Measurements from ENCODE around the gene CCK. TPM values are rescaled to one million over a fixed set of nuclear protein-coding genes. Genes with fewer than 3 reads are reported as not detected.
"Not testable (repeated sequence)": the region's sequence is repeated elsewhere in the genome, so short reads cannot be mapped to it uniquely, and the experiment has no call there.

The CCK gene
- total RNA-seq, 1 donor from 2014 or later = 1.1 TPM

DNA sequence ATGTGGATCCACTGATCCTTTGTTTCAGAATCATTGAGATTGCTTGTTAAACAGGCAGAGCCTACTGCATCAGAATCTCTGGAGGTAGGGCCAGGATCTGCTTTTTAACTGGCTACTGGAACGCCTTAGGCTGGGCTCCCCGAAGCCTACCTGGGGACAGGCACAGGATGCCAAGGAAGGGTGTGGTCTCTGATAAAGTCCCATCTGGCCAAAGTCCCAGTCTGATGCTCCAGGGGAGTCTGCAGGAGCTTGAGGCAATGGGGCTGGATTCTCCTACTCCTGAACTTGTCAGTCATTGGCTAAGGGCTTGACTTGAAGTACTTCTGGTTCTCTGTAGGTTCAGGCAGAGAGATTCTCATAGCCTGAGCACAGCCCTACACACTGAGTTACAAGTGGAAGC is 22.4 kb upstream of the CCK start:
- no peaks in the 10 kb centered on the region for H4K20me1 ChIP-seq (ENCODE audit: low read depth)
- no peak overlapping the region for H3K4me3 ChIP-seq
- Mint-ChIP-seq H3K27ac (no peak overlapping the region), H3K4me3 (no peak overlapping the region), H3K36me3 (no peaks in the 10 kb centered on the region), H3K27me3 (ENCODE audit: insufficient read depth, low read depth) (peaks cover 8% of the 10 kb centered on the region), H3K4me1 (no peaks in the 10 kb centered on the region), H3K9me3 (peaks cover 7% of the 10 kb centered on the region)
- no peak overlapping the region for H2AFZ ChIP-seq (replicated peaks)
- no peaks in the 10 kb centered on the region for H3K36me3 ChIP-seq
- DNase-seq (ENCODE audit: low spot score) = no peak
- H3F3A ChIP-seq (ENCODE audit: low read depth) = no peaks in the 10 kb centered on the region
- H3K27me3 ChIP-seq = no peaks in the 10 kb centered on the region
- TF ChIP-seq EZH2 (IDR thresholded peaks at IDR 0.05) = no peak
- TF ChIP-seq, protein P1, sequence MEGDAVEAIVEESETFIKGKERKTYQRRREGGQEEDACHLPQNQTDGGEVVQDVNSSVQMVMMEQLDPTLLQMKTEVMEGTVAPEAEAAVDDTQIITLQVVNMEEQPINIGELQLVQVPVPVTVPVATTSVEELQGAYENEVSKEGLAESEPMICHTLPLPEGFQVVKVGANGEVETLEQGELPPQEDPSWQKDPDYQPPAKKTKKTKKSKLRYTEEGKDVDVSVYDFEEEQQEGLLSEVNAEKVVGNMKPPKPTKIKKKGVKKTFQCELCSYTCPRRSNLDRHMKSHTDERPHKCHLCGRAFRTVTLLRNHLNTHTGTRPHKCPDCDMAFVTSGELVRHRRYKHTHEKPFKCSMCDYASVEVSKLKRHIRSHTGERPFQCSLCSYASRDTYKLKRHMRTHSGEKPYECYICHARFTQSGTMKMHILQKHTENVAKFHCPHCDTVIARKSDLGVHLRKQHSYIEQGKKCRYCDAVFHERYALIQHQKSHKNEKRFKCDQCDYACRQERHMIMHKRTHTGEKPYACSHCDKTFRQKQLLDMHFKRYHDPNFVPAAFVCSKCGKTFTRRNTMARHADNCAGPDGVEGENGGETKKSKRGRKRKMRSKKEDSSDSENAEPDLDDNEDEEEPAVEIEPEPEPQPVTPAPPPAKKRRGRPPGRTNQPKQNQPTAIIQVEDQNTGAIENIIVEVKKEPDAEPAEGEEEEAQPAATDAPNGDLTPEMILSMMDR (IDR thresholded peaks at IDR 0.05) = no peak
- no peak for TF ChIP-seq EZH2phosphoT487 (IDR thresholded peaks at IDR 0.05)
- no peaks in the 10 kb centered on the region for H3K4me1 ChIP-seq
- H3K79me2 ChIP-seq (ENCODE audit: low read depth) = no peaks in the 10 kb centered on the region
- H3K4me2 ChIP-seq = no peak overlapping the region
- H3K27ac ChIP-seq = no peak overlapping the region
- H3K9ac ChIP-seq = no peak overlapping the region
- no peaks in the 10 kb centered on the region for H3K9me3 ChIP-seq (ENCODE audit: low read depth)

GRCh38 chr3:42287423-42287822 is 21.4 kb upstream of the CCK start:
- not testable (repeated sequence) for H3K27me3 ChIP-seq; H3K27me3 Mint-ChIP-seq (ENCODE audit: insufficient read depth, low read depth); H3K36me3 Mint-ChIP-seq; H3K9me3 ChIP-seq (ENCODE audit: low read depth); H4K20me1 ChIP-seq (ENCODE audit: low read depth); H3K27ac Mint-ChIP-seq; H3K4me3 ChIP-seq; H2AFZ ChIP-seq (replicated peaks); H3K4me2 ChIP-seq; H3K4me1 Mint-ChIP-seq; H3K79me2 ChIP-seq (ENCODE audit: low read depth); H3F3A ChIP-seq (ENCODE audit: low read depth); H3K9me3 Mint-ChIP-seq; H3K36me3 ChIP-seq; DNase-seq (ENCODE audit: low spot score); H3K4me3 Mint-ChIP-seq; H3K27ac ChIP-seq; H3K9ac ChIP-seq; H3K4me1 ChIP-seq

DNA sequence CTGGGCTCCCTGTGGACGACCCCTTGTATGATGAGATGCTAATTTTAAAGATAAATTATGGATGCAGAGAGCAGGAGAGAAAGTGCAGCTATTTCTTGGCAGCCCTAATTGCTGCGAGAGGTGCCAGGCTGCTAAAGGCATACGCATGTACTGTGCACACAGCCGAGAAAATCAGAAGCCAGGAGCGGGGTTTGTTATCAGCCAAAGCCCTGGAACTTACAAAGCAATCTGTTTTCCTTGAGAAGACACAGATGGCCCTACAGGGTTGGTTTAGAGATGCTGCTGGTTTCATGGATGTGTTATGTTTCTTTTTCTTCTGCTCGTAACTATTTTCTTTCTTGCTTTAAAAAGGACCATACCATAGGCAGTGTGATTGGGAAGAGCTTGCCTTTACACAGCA is 11.7 kb upstream of the CCK start:
- no peaks in the 10 kb centered on the region for H3K4me1 Mint-ChIP-seq
- H3K79me2 ChIP-seq (ENCODE audit: low read depth) = no peaks in the 10 kb centered on the region
- peaks cover 23% of the 10 kb centered on the region for H3K9me3 Mint-ChIP-seq
- H2AFZ ChIP-seq (replicated peaks) = no peak overlapping the region
- H4K20me1 ChIP-seq (ENCODE audit: low read depth) = no peaks in the 10 kb centered on the region
- no peak overlapping the region for H3K4me3 Mint-ChIP-seq
- no peaks in the 10 kb centered on the region for H3K36me3 ChIP-seq
- no peak overlapping the region for H3K27ac ChIP-seq
- no peaks in the 10 kb centered on the region for H3K36me3 Mint-ChIP-seq
- TF ChIP-seq, protein P1 (IDR thresholded peaks at IDR 0.05) = no peak
- TF ChIP-seq EZH2 (IDR thresholded peaks at IDR 0.05) (no peak), EZH2phosphoT487 (IDR thresholded peaks at IDR 0.05) (no peak)
- H3F3A ChIP-seq (ENCODE audit: low read depth) = no peaks in the 10 kb centered on the region
- H3K27ac Mint-ChIP-seq = no peak overlapping the region
- H3K27me3 Mint-ChIP-seq (ENCODE audit: insufficient read depth, low read depth) = peaks cover 12% of the 10 kb centered on the region
- no peak overlapping the region for H3K4me2 ChIP-seq
- no peak overlapping the region for H3K4me3 ChIP-seq
- H3K9me3 ChIP-seq (ENCODE audit: low read depth) = no peaks in the 10 kb centered on the region
- H3K9ac ChIP-seq = no peak overlapping the region
- no peak for DNase-seq (ENCODE audit: low spot score)
- no peaks in the 10 kb centered on the region for H3K4me1 ChIP-seq
- H3K27me3 ChIP-seq = no peaks in the 10 kb centered on the region

DNA sequence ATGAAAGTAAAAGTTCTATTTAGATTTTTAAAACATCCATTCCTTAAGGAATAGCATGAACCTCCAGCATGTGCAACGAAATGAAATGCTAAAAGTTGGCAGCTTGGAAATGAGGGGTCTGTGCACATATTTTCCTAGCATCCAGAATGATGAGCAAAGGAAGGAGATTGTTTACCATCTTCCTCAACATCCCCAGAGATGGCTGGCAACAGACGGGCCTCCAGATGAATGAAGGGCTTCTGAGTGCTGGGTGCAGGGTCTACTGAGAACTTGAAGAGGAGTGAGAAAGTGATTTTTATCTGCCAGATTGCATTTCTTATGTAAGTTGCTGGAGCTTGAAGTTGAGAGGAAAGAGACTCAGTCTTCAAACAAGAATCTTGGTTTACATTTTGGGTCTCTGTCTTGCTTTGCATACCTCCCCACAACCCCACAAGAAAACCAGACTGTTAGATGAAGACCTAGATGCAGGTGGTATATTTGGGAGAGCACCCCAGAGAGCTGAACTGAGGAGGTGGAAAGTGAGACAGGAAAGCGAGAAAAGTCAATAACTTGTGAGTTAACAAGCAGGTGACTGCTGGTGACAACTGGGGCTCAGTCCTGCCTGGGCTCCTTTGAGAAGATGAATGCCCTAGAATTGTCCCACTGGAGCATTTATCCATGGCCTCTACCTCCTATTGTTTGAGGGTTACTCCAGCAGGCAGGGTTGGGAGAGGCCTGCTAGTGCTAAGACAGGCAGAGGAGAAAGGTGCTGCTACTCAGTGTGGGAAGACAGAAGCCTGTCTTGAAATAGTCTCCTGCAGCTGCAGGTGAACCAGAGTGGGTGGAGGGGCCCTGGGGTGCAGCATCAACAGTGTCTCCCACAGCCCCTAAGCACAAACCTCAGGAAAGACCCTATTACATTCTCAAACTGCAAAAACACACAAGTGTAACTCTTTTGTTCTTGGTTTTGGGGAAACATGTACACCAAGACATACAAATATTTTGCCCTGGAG is 10.5 kb upstream of the CCK start:
- Histone ChIP-seq H4K20me1 (ENCODE audit: low read depth) (no peaks in the 10 kb centered on the region), H3K79me2 (ENCODE audit: low read depth) (no peaks in the 10 kb centered on the region), H2AFZ (replicated peaks) (no peak overlapping the region), H3F3A (ENCODE audit: low read depth) (no peaks in the 10 kb centered on the region), H3K4me3 (no peak overlapping the region), H3K27me3 (no peaks in the 10 kb centered on the region), H3K4me2 (no peak overlapping the region), H3K9ac (no peak overlapping the region), H3K36me3 (no peaks in the 10 kb centered on the region), H3K9me3 (ENCODE audit: low read depth) (no peaks in the 10 kb centered on the region), H3K27ac (no peak overlapping the region), H3K4me1 (no peaks in the 10 kb centered on the region)
- Mint-ChIP-seq H3K4me1 (no peaks in the 10 kb centered on the region), H3K9me3 (peaks cover 32% of the 10 kb centered on the region), H3K4me3 (no peak overlapping the region), H3K36me3 (no peaks in the 10 kb centered on the region), H3K27ac (no peak overlapping the region), H3K27me3 (ENCODE audit: insufficient read depth, low read depth) (peaks cover 15% of the 10 kb centered on the region)
- no peak for DNase-seq (ENCODE audit: low spot score)
- TF ChIP-seq, protein P1 (IDR thresholded peaks at IDR 0.05) = no peak

Data from neural progenitor cell (in vitro differentiated cells).